Calu3 (cell line): ENCODE results near the gene IL1RAPL2. TPM values are rescaled to one million over a fixed set of nuclear protein-coding genes. Genes with fewer than 3 reads are reported as not detected.

Experiments
- BruUV-seq: library from RNA; stranded (reverse); fragments of 400-500 nt; replicated peaks from 2 replicates; lab custom pipeline; 2021; lab: Mats Ljungman, UMichigan
- CTCF ChIA-PET: fragments of 300-600 bp; sonication (Branson Sonifier 250); formaldehyde crosslinking; loops from one replicate; lab custom pipeline; 2022; ENCODE audit warnings: antibody characterized with exemption; lab: Charles Lee
- DNase-seq: peaks from one replicate; pipeline ENCODE4 v3.0.0; 2022
- H3K27ac Mint-ChIP-seq: one replicate; pipeline ENCODE4 v1.8.0; 2022; ENCODE audit warnings: mixed read lengths; ENCODE audit not compliant: unreplicated experiment
- H3K27me3 Mint-ChIP-seq: one replicate; pipeline ENCODE4 v1.8.0; 2022; ENCODE audit warnings: mixed read lengths; ENCODE audit not compliant: unreplicated experiment
- H3K36me3 Mint-ChIP-seq: one replicate; pipeline ENCODE4 v1.8.0; 2022; ENCODE audit warnings: mild to moderate bottlenecking, moderate library complexity, mixed read lengths; ENCODE audit not compliant: insufficient read depth, unreplicated experiment
- H3K4me1 Mint-ChIP-seq: one replicate; pipeline ENCODE4 v1.8.0; 2022; ENCODE audit warnings: mild to moderate bottlenecking, low read depth, mixed read lengths; ENCODE audit not compliant: unreplicated experiment
- H3K4me3 Mint-ChIP-seq: one replicate; pipeline ENCODE4 v1.8.0; 2022; ENCODE audit warnings: mild to moderate bottlenecking, low read depth, moderate library complexity, mixed read lengths; ENCODE audit not compliant: unreplicated experiment
- H3K9me3 Mint-ChIP-seq: one replicate; pipeline ENCODE4 v1.8.0; 2022; ENCODE audit warnings: low read depth, mixed read lengths; ENCODE audit not compliant: unreplicated experiment
- intact Hi-C: fragments of 100-400 bp; cut with micrococcal nuclease; formaldehyde crosslinking; loops from one replicate; pipeline ENCODE4 v1.10.0; 2022; ENCODE audit not compliant: unreplicated experiment
- total RNA-seq: library from RNA; stranded (reverse); gene quantifications from 2 replicates; pipeline ENCODE4 v1.2.3, GENCODE V29; 2022
- TF ChIP-seq, protein P1 (sequence below): fragments of 200-600 bp; IDR thresholded peaks from one replicate; pipeline ENCODE4 v1.8.0; 2022; ENCODE audit warnings: antibody characterized with exemption; ENCODE audit not compliant: unreplicated experiment

The IL1RAPL2 gene
- total RNA-seq, 1 experiment from 2014 or later: not detected

GRCh38 chrX:105120463-105120862, 554.5 kb downstream of the IL1RAPL2 start:
- TF ChIP-seq, protein P1, sequence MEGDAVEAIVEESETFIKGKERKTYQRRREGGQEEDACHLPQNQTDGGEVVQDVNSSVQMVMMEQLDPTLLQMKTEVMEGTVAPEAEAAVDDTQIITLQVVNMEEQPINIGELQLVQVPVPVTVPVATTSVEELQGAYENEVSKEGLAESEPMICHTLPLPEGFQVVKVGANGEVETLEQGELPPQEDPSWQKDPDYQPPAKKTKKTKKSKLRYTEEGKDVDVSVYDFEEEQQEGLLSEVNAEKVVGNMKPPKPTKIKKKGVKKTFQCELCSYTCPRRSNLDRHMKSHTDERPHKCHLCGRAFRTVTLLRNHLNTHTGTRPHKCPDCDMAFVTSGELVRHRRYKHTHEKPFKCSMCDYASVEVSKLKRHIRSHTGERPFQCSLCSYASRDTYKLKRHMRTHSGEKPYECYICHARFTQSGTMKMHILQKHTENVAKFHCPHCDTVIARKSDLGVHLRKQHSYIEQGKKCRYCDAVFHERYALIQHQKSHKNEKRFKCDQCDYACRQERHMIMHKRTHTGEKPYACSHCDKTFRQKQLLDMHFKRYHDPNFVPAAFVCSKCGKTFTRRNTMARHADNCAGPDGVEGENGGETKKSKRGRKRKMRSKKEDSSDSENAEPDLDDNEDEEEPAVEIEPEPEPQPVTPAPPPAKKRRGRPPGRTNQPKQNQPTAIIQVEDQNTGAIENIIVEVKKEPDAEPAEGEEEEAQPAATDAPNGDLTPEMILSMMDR: no peak
- BruUV-seq: no TSS peak
- Mint-ChIP-seq H3K4me1 (no peaks in the 10 kb centered on the region), H3K9me3 (peaks cover 2% of the 10 kb centered on the region), H3K4me3 (no peak overlapping the region), H3K36me3 (no peaks in the 10 kb centered on the region), H3K27me3 (no peaks in the 10 kb centered on the region), H3K27ac (no peak overlapping the region)
- CTCF ChIA-PET: no interaction called here
- intact Hi-C loops: no loop called here
- DNase-seq: no peak

DNA sequence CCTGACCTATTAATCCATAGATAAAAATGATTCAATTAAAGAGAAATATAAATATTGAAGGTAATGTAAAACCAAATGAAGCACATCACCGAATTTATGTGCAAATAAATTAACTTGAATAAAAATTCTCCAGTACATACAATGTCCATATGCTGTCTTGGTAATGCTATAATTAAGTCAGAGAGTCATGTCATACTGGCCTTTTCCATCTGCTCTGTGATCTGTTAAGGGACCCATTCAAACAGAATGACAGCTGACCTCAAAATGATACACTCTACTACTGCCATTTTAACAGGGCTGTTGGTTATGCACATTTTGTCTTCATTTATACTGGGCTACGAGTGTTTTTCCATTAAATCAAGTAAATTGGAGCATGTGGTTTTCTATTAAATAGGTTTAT, 555.2 kb downstream of the IL1RAPL2 start:
- Mint-ChIP-seq H3K4me1 (no peaks in the 10 kb centered on the region), H3K36me3 (no peaks in the 10 kb centered on the region), H3K4me3 (no peak overlapping the region), H3K27ac (no peak overlapping the region), H3K27me3 (no peaks in the 10 kb centered on the region), H3K9me3 (peaks cover 2% of the 10 kb centered on the region)
- BruUV-seq: no TSS peak
- TF ChIP-seq, protein P1: no peak
- CTCF ChIA-PET: no interaction called here
- no peak for DNase-seq
- intact Hi-C loops: no loop called here

DNA sequence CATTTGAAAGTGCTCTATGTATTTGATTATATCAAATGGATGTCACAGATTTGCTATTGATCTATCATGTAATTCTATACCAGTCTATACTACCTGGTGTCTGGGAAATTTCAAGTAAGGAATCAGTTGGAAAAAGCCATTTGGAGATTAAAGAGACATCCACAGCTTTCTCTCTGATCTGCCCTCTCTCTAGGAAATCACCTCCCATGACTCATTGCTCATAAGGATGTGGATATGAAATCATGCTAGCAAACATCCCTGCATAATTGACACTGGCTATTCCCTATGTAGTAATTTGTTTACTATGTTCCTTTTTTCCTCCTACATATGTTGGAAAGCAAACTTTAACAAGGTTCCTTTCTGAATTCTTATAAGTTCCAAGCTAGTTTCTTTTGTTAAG, 560.2 kb downstream of the IL1RAPL2 start:
- H3K27ac Mint-ChIP-seq: no peak overlapping the region
- no peaks in the 10 kb centered on the region for H3K36me3 Mint-ChIP-seq
- TF ChIP-seq, protein P1: no peak
- peaks cover 6% of the 10 kb centered on the region for H3K9me3 Mint-ChIP-seq
- no peaks in the 10 kb centered on the region for H3K4me1 Mint-ChIP-seq
- no TSS peak for BruUV-seq
- intact Hi-C loops: no loop called here
- no peak for DNase-seq
- no peak overlapping the region for H3K4me3 Mint-ChIP-seq
- H3K27me3 Mint-ChIP-seq: no peaks in the 10 kb centered on the region
- CTCF ChIA-PET: no interaction called here

- H3K4me3 Mint-ChIP-seq: no peak overlapping the region
- intact Hi-C loops: no loop called here
- CTCF ChIA-PET: no interaction called here
- H3K36me3 Mint-ChIP-seq: no peaks in the 10 kb centered on the region
- H3K27ac Mint-ChIP-seq: no peak overlapping the region
- TF ChIP-seq, protein P1: no peak
- BruUV-seq: no TSS peak
- no peak for DNase-seq
- peaks cover 4% of the 10 kb centered on the region for H3K9me3 Mint-ChIP-seq
- H3K27me3 Mint-ChIP-seq: no peaks in the 10 kb centered on the region
- H3K4me1 Mint-ChIP-seq: no peaks in the 10 kb centered on the region
Observed at GRCh38 chrX:105134273-105134672, 568.3 kb downstream of the IL1RAPL2 start.

DNA sequence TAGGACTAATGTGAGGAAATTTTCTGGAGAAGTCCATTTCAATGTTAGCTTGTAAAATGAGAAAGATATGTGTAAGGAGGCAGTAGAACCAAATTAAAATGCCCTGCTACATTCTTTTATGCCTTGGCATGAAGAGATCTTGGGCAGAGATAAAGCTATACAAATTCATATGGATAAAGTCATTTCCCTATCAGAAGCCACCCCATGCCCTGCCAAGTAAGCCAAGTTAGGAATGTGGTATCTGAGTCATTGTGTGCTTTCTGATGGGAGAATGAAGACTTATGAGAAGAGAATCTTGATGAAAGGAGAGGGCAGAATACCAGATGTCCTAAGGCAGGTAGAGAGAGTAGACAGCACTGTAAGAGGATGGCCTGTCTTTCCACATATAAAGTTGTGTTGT, 570.8 kb downstream of the IL1RAPL2 start:
- DNase-seq: no peak
- TF ChIP-seq, protein P1: no peak
- CTCF ChIA-PET: no interaction called here
- H3K27ac Mint-ChIP-seq: no peak overlapping the region
- intact Hi-C loops: no loop called here
- H3K4me3 Mint-ChIP-seq: no peak overlapping the region
- H3K27me3 Mint-ChIP-seq: no peaks in the 10 kb centered on the region
- no TSS peak for BruUV-seq
- H3K9me3 Mint-ChIP-seq: peaks cover 4% of the 10 kb centered on the region
- no peaks in the 10 kb centered on the region for H3K36me3 Mint-ChIP-seq
- H3K4me1 Mint-ChIP-seq: no peaks in the 10 kb centered on the region
